ENCODE measurements around the gene CDH13.

- TF ChIP-seq CTCF (IDR thresholded peaks at IDR 0.05) (no peak), POLR2A (IDR thresholded peaks at IDR 0.05) (no peak)
These were observed 1097.8 kb downstream of the CDH13 start for GRCh38 chr16:83724585-83724984.

Data from Peyer's patch (tissue), 4 donors.